IMR-90 (cell line): ENCODE results near the gene VEZT. TPM values are rescaled to one million over a fixed set of nuclear protein-coding genes. Genes with fewer than 3 reads are reported as not detected.

Experiments
- ATAC-seq: fragments of 200-7000 bp; cut with Tn5 transposase; 2 replicates; pipeline ENCODE4 v1.9.1; 2020; ENCODE audit warnings: low read depth, mild to moderate bottlenecking, moderate library complexity
- BruUV-seq: library from RNA; stranded (reverse); fragments of 400-500 nt; replicated peaks from 2 replicates; lab custom pipeline; 2021; lab: Mats Ljungman, UMichigan
- CTCF ChIA-PET: fragments of 300-600 bp; formaldehyde crosslinking; extraction: SDS; loops from one replicate; lab custom pipeline; 2021; ENCODE audit warnings: antibody characterized with exemption; lab: Yijun Ruan, JAX
- POLR2A ChIA-PET: fragments of 300-600 bp; sonication (Branson Sonifier 250); formaldehyde crosslinking; loops from one replicate; lab custom pipeline; 2022; ENCODE audit warnings: antibody characterized with exemption; ENCODE audit not compliant: unreplicated experiment; lab: Charles Lee
- DNase-seq: peaks from one replicate; pipeline ENCODE4 v3.0.0; 2013
- H2AFZ ChIP-seq: replicated peaks from 2 replicates; pipeline ENCODE3; 2013; ENCODE audit warnings: low read length, mild to moderate bottlenecking; ENCODE audit not compliant: poor library complexity
- H2AK5ac ChIP-seq: 2 replicates; pipeline ENCODE4 v1.6.1; 2013; ENCODE audit warnings: low read depth, low read length, inconsistent platforms
- H2AK9ac ChIP-seq: replicated peaks from 2 replicates; pipeline ENCODE3; 2013; ENCODE audit warnings: mild to moderate bottlenecking, low read depth, low read length, moderate library complexity; ENCODE audit not compliant: poor library complexity
- H2BK120ac ChIP-seq: 2 replicates; pipeline ENCODE4 v1.6.1; 2013; ENCODE audit warnings: low read depth, low read length, inconsistent platforms
- H2BK15ac ChIP-seq: 3 replicates; pipeline ENCODE4 v1.6.1; 2013; ENCODE audit warnings: low read depth, low read length, inconsistent platforms
- H2BK20ac ChIP-seq: 2 replicates; pipeline ENCODE4 v1.6.1; 2013; ENCODE audit warnings: low read depth, mild to moderate bottlenecking, inconsistent platforms, low read length, moderate library complexity
- H2BK5ac ChIP-seq: 2 replicates; pipeline ENCODE4 v1.6.1; 2013; ENCODE audit warnings: mild to moderate bottlenecking, low read depth, low read length, inconsistent platforms; ENCODE audit not compliant: poor library complexity, severe bottlenecking
- H3K14ac ChIP-seq: replicated peaks from 2 replicates; pipeline ENCODE4 v1.6.1; 2013; ENCODE audit warnings: low read depth, low read length, inconsistent platforms
- H3K18ac ChIP-seq: 2 replicates; pipeline ENCODE4 v1.6.1; 2013; ENCODE audit warnings: low read depth, low read length, control low read depth
- H3K23ac ChIP-seq: 2 replicates; pipeline ENCODE4 v1.6.1; 2013; ENCODE audit warnings: low read depth, low read length, inconsistent platforms
- H3K27ac ChIP-seq: 2 replicates; pipeline ENCODE4 v1.5.1; 2013; ENCODE audit warnings: mild to moderate bottlenecking, control low read depth, low read length; ENCODE audit not compliant: insufficient read depth
- H3K27me3 ChIP-seq: 2 replicates; pipeline ENCODE4 v1.6.1; 2013; ENCODE audit warnings: low read length; ENCODE audit not compliant: control insufficient read depth, insufficient read depth
- H3K36me3 ChIP-seq: 2 replicates; pipeline ENCODE4 v1.6.1; 2013; ENCODE audit warnings: low read length, mixed read lengths; ENCODE audit not compliant: control insufficient read depth, insufficient read depth
- H3K4ac ChIP-seq: 2 replicates; pipeline ENCODE4 v1.6.1; 2013; ENCODE audit warnings: low read depth, low read length, inconsistent platforms
- H3K4me1 ChIP-seq: 2 replicates; pipeline ENCODE4 v1.6.1; 2013; ENCODE audit warnings: low read length, mixed read lengths; ENCODE audit not compliant: control insufficient read depth, insufficient read depth
- H3K4me2 ChIP-seq: 2 replicates; pipeline ENCODE4 v1.6.1; 2013; ENCODE audit warnings: low read depth, mild to moderate bottlenecking, control low read depth, low read length, moderate library complexity
- H3K4me3 ChIP-seq: 2 replicates; pipeline ENCODE4 v1.5.1; 2013; ENCODE audit warnings: low read depth, mild to moderate bottlenecking, control low read depth, low read length, moderate library complexity; ENCODE audit not compliant: insufficient read depth
- H3K56ac ChIP-seq: 2 replicates; pipeline ENCODE4 v1.6.1; 2013; ENCODE audit warnings: low read length, inconsistent platforms; ENCODE audit not compliant: insufficient read depth; ENCODE audit errors: extremely low read depth
- H3K79me1 ChIP-seq, 2 experiments: 2 replicates each; pipeline ENCODE4 v1.6.1; 2013; ENCODE audit warnings: low read length in 2 of 2, inconsistent platforms in 1 of 2, low read depth in 1 of 2
- H3K9ac ChIP-seq: 2 replicates; pipeline ENCODE4 v1.6.1; 2013; ENCODE audit warnings: low read depth, low read length, control low read depth
- H3K9me1 ChIP-seq: 2 replicates; pipeline ENCODE4 v1.6.1; 2013; ENCODE audit warnings: low read length, inconsistent platforms; ENCODE audit not compliant: insufficient read depth
- H3K9me3 ChIP-seq: 2 replicates; pipeline ENCODE4 v1.6.1; 2013; ENCODE audit warnings: low read length; ENCODE audit not compliant: control insufficient read depth, insufficient read depth
- H4K20me1 ChIP-seq: 2 replicates; pipeline ENCODE4 v1.6.1; 2013; ENCODE audit warnings: low read length, inconsistent platforms; ENCODE audit not compliant: insufficient read depth
- H4K5ac ChIP-seq: 2 replicates; pipeline ENCODE4 v1.6.1; 2013; ENCODE audit warnings: mild to moderate bottlenecking, low read depth, low read length, control low read depth
- H4K8ac ChIP-seq, 2 experiments: 2 replicates each; pipeline ENCODE4 v1.6.1; 2013; ENCODE audit warnings: low read depth in 2 of 2, low read length in 2 of 2, control low read depth in 1 of 2, inconsistent platforms in 1 of 2
- H4K91ac ChIP-seq: 2 replicates; pipeline ENCODE4 v1.6.1; 2013; ENCODE audit warnings: low read depth, low read length, inconsistent platforms; ENCODE audit not compliant: insufficient read depth
- BHLHE40 ChIP-seq: fragments of 150-350 bp; IDR thresholded peaks from 2 replicates; pipeline ENCODE4 v1.6.1; 2016; ENCODE audit warnings: mild to moderate bottlenecking, low read depth, low read length
- CEBPB ChIP-seq: IDR thresholded peaks from 2 replicates; pipeline ENCODE4 v1.6.1; 2012; ENCODE audit warnings: low read depth, low read length, improper control_type of control experiment
- CTCF ChIP-seq: conservative IDR thresholded peaks from 2 replicates; pipeline ENCODE4 v1.5.1; 2012; ENCODE audit warnings: mild to moderate bottlenecking, low read depth, low read length, improper control_type of control experiment
- ELK1 ChIP-seq: fragments of 150-350 bp; IDR thresholded peaks from 2 replicates; pipeline ENCODE4 v1.6.1; 2016; ENCODE audit warnings: low read depth, mild to moderate bottlenecking, low read length, moderate library complexity, borderline replicate concordance
- FOS ChIP-seq: fragments of 150-350 bp; IDR thresholded peaks from 2 replicates; pipeline ENCODE4 v1.6.1; 2016; ENCODE audit warnings: low read depth, low read length
- MAZ ChIP-seq: IDR thresholded peaks from 2 replicates; pipeline ENCODE4 v1.6.1; 2012; ENCODE audit warnings: low read depth, mild to moderate bottlenecking, low read length, improper control_type of control experiment, moderate library complexity, borderline replicate concordance
- MXI1 ChIP-seq: IDR thresholded peaks from 2 replicates; pipeline ENCODE4 v1.6.1; 2012; ENCODE audit warnings: low read depth, mild to moderate bottlenecking, low read length, moderate library complexity, borderline replicate concordance
- NFE2L2 ChIP-seq: fragments of 150-350 bp; IDR thresholded peaks from 2 replicates; pipeline ENCODE4 v1.6.1; 2016; ENCODE audit warnings: low read depth, mild to moderate bottlenecking, low read length
- POLR2A ChIP-seq: IDR thresholded peaks from 2 replicates; pipeline ENCODE4 v1.6.1; 2012; ENCODE audit warnings: mild to moderate bottlenecking, low read depth, low read length
- RAD21 ChIP-seq: IDR thresholded peaks from 2 replicates; pipeline ENCODE4 v1.6.1; 2012; ENCODE audit warnings: low read length, improper control_type of control experiment
- RFX5 ChIP-seq: IDR thresholded peaks from 2 replicates; pipeline ENCODE4 v1.8.0; 2012; ENCODE audit warnings: low read depth, mild to moderate bottlenecking, low read length, moderate library complexity
- SMC3 ChIP-seq: fragments of 150-350 bp; IDR thresholded peaks from 2 replicates; pipeline ENCODE4 v1.6.1; 2016; ENCODE audit warnings: low read depth, mild to moderate bottlenecking, antibody characterized with exemption, low read length, moderate library complexity
- USF2 ChIP-seq: fragments of 150-350 bp; IDR thresholded peaks from 2 replicates; pipeline ENCODE4 v1.6.1; 2017; ENCODE audit warnings: mild to moderate bottlenecking, antibody characterized with exemption, low read length, low read depth
- WGBS, 2 experiments: methylation state at CpG; one replicate each; pipeline versions ENCODE4 v1.1.5 to v1.1.7; 2013; ENCODE audit warnings: missing lambda C conversion rate in 2 of 2; ENCODE audit not compliant: insufficient read length in 1 of 2; ENCODE audit errors: extremely low coverage in 2 of 2; 5-methylcytosine and 5-hydroxymethylcytosine counted together
- dilution Hi-C: fragments of 300-500 bp; cut with HindIII; formaldehyde crosslinking; loops from one replicate; pipeline ENCODE4 v1.14.3; 2018; ENCODE audit warnings: low sequenced_read_pairs; ENCODE audit not compliant: unreplicated experiment
- in situ Hi-C: fragments of 300-500 bp; cut with MboI; formaldehyde crosslinking; loops from 3 replicates; pipeline ENCODE4 v1.14.3; 2019; ENCODE audit warnings: low sequenced_read_pairs, inconsistent platforms, mixed read lengths
- intact Hi-C: fragments of 100-400 bp; cut with micrococcal nuclease; formaldehyde crosslinking; loops from 2 replicates; pipeline ENCODE4 v1.10.0; 2022
- polyA plus RNA-seq, 3 experiments: library from polyadenylated mRNA; depleted of rRNA; stranded (reverse); fragments of >200 nt; gene quantifications; 2 replicates each; pipeline ENCODE4 v1.2.3, GENCODE V29; 2012; ENCODE audit warnings: low replicate concordance in 1 of 3
- total RNA-seq: library from RNA; depleted of rRNA; stranded (reverse); fragments of >200 nt; gene quantifications from 2 replicates; pipeline ENCODE4 v1.2.3, GENCODE V29; 2012

Gene VEZT
- total and polyA plus RNA-seq, 2 of the 4 experiments (the other 2 are of a cell fraction): 54.5 to 90.2 TPM

- no peak overlapping the region for H2AK9ac ChIP-seq
- H2AFZ ChIP-seq: no peak overlapping the region
- TF ChIP-seq MAZ (no peak), NFE2L2 (no peak), SMC3 (no peak), POLR2A (no peak), BHLHE40 (no peak), FOS (no peak), MXI1 (no peak), CEBPB (no peak), ELK1 (no peak), USF2 (no peak), CTCF (no peak), RAD21 (no peak), RFX5 (no peak)
- no peak overlapping the region for H2BK15ac ChIP-seq
- intact Hi-C loops: loop anchor here (5.0 kb wide), 1 partner anchor 39 kb away; no protein-coding TSS in a partner anchor
- in situ Hi-C loops: no loop called here
- DNase-seq (no peak), ATAC-seq (no peak)
- H2BK120ac ChIP-seq: no peak overlapping the region
- peaks cover 19 to 25% of the 10 kb centered on the region in 2 experiments; a peak in 3 of 4 replicates for H3K79me1 ChIP-seq
- H4K20me1 ChIP-seq: no peaks in the 10 kb centered on the region
- H3K9me1 ChIP-seq: 0 out of 2 replicates have a peak, but pooled peaks cover 5% of the 10 kb centered on the region
- H2BK20ac ChIP-seq: no peak overlapping the region
- H3K4me2 ChIP-seq: no peak overlapping the region
- no peaks in the 10 kb centered on the region; the same call in none of the 2 replicates for H3K4me1 ChIP-seq
- no peak overlapping the region for H3K27ac ChIP-seq
- no TSS peak for BruUV-seq
- no peak overlapping the region for H2AK5ac ChIP-seq
- CTCF ChIA-PET: no interaction called here
- dilution Hi-C loops: no loop called here
- H3K4ac ChIP-seq: no peak overlapping the region
- H3K27me3 ChIP-seq: no peaks in the 10 kb centered on the region
- H4K8ac ChIP-seq: no peak overlapping the region
- H2BK5ac ChIP-seq: no peak overlapping the region
- no peak overlapping the region for H4K5ac ChIP-seq
- no peak overlapping the region for H3K4me3 ChIP-seq
- peaks cover 19% of the 10 kb centered on the region for H3K36me3 ChIP-seq
- H3K18ac ChIP-seq: no peak overlapping the region
- no peaks in the 10 kb centered on the region for H3K9me3 ChIP-seq
- POLR2A ChIA-PET: no interaction called here
- no peak overlapping the region for H4K91ac ChIP-seq
- no peak overlapping the region for H3K56ac ChIP-seq
- H3K23ac ChIP-seq: no peak overlapping the region
- H3K9ac ChIP-seq: no peak overlapping the region
- 100% methylated on average over 2 of the region's 4 CpGs; no CpG with 5 or more reads in 1 of the 2 experiments for WGBS, 2 experiments
- no peak overlapping the region for H3K14ac ChIP-seq
These were observed 43.5 kb downstream of the VEZT start for GRCh38 chr12:95261109-95261508.
